DOHH2 (cell line): ENCODE measurements around the gene STX18.

ENCODE experiments used
- H3F3A ChIP-seq: fragments of 200-600 bp; sonication (generic), shearing (Covaris generic); 2 replicates; pipeline ENCODE4 v1.6.0; 2016; ENCODE audit warnings: antibody characterized with exemption, mild to moderate bottlenecking; ENCODE audit not compliant: control insufficient read depth, insufficient read depth
- H3K27ac ChIP-seq: fragments of 200-600 bp; sonication (generic); 2 replicates; pipeline ENCODE4 v1.5.1; 2014; ENCODE audit warnings: low read depth, mild to moderate bottlenecking, low read length, moderate library complexity
- H3K27me3 ChIP-seq: fragments of 200-600 bp; sonication (generic); 2 replicates; pipeline ENCODE4 v1.6.1; 2014; ENCODE audit warnings: mild to moderate bottlenecking, low read length, mixed read lengths; ENCODE audit not compliant: control insufficient read depth
- H3K36me3 ChIP-seq: fragments of 200-600 bp; sonication (generic); 2 replicates; pipeline ENCODE4 v1.6.1; 2014; ENCODE audit warnings: mild to moderate bottlenecking, low read length, moderate library complexity, mixed read lengths; ENCODE audit not compliant: control insufficient read depth
- H3K4me1 ChIP-seq: fragments of 200-600 bp; sonication (generic); 2 replicates; pipeline ENCODE4 v1.6.1; 2014; ENCODE audit warnings: mild to moderate bottlenecking, low read length, mixed read lengths; ENCODE audit not compliant: control insufficient read depth
- H3K4me2 ChIP-seq: fragments of 200-600 bp; sonication (generic); 2 replicates; pipeline ENCODE4 v1.6.0; 2014; ENCODE audit warnings: mild to moderate bottlenecking, low read length, moderate library complexity
- H3K4me3 ChIP-seq: fragments of 200-600 bp; sonication (generic); 2 replicates; pipeline ENCODE4 v1.5.1; 2014; ENCODE audit warnings: mild to moderate bottlenecking, low read length, mixed read lengths
- H3K79me2 ChIP-seq: fragments of 200-600 bp; sonication (generic); 2 replicates; pipeline ENCODE4 v1.6.1; 2014; ENCODE audit warnings: mild to moderate bottlenecking, low read length, mixed read lengths; ENCODE audit not compliant: control insufficient read depth
- H3K9me2 ChIP-seq: fragments of 200-600 bp; sonication (generic); replicated peaks from 2 replicates; pipeline ENCODE4 v1.6.1; 2014; ENCODE audit warnings: mild to moderate bottlenecking, low read length, mixed read lengths; ENCODE audit not compliant: control insufficient read depth
- H3K9me3 ChIP-seq: fragments of 200-600 bp; sonication (generic); 2 replicates; pipeline ENCODE4 v1.6.1; 2014; ENCODE audit warnings: antibody characterized with exemption, low read length, mixed read lengths; ENCODE audit not compliant: control insufficient read depth, insufficient read depth
- H4K20me1 ChIP-seq: fragments of 200-600 bp; sonication (generic); 2 replicates; pipeline ENCODE4 v1.6.0; 2014; ENCODE audit warnings: low read depth, mild to moderate bottlenecking, antibody characterized with exemption, low read length, moderate library complexity; ENCODE audit not compliant: control insufficient read depth, insufficient read depth
- CTCF ChIP-seq: fragments of 200-600 bp; sonication (generic); IDR thresholded peaks from one replicate; pipeline ENCODE4 v1.5.1; 2014; ENCODE audit warnings: antibody characterized with exemption, mild to moderate bottlenecking, low read depth, low read length; ENCODE audit not compliant: poor library complexity, severe bottlenecking
- EZH2phosphoT487 ChIP-seq: fragments of 200-600 bp; sonication (generic); IDR thresholded peaks from 2 replicates; pipeline ENCODE4 v1.6.1; 2017; ENCODE audit warnings: borderline replicate concordance, mild to moderate bottlenecking, antibody characterized with exemption, low read length, moderate library complexity, mixed read lengths

STX18 gene

GRCh38 chr4:4526401-4526800 is 15.4 kb downstream of the STX18 start:
- no peaks in the 10 kb centered on the region for H3K36me3 ChIP-seq
- H4K20me1 ChIP-seq, result peaks cover 9% of the 10 kb centered on the region
- H3F3A ChIP-seq, result no peaks in the 10 kb centered on the region
- no peak overlapping the region for H3K4me3 ChIP-seq
- H3K9me2 ChIP-seq, result no peaks in the 10 kb centered on the region
- H3K27ac ChIP-seq, result no peak overlapping the region
- TF ChIP-seq CTCF (no peak), EZH2phosphoT487 (no peak)
- no peaks in the 10 kb centered on the region for H3K27me3 ChIP-seq
- peaks cover 24% of the 10 kb centered on the region for H3K4me1 ChIP-seq
- peaks cover 69% of the 10 kb centered on the region for H3K79me2 ChIP-seq
- no peaks in the 10 kb centered on the region for H3K9me3 ChIP-seq
- no peak overlapping the region for H3K4me2 ChIP-seq

GRCh38 chr4:4524364-4524763 is 17.5 kb downstream of the STX18 start:
- H3K9me2 ChIP-seq, result no peaks in the 10 kb centered on the region
- H3K9me3 ChIP-seq, result no peaks in the 10 kb centered on the region
- no peaks in the 10 kb centered on the region for H3K36me3 ChIP-seq
- 0 out of 2 replicates have a peak overlapping the region, but pooled peaks have one; percentile 30 for H3K27ac ChIP-seq
- peak overlapping the region; percentile 58 for H3K4me2 ChIP-seq
- H3K4me3 ChIP-seq, result peak overlapping the region; percentile 43
- H3K27me3 ChIP-seq, result no peaks in the 10 kb centered on the region
- H3K79me2 ChIP-seq, result peaks cover 74% of the 10 kb centered on the region
- H4K20me1 ChIP-seq, result peaks cover 9% of the 10 kb centered on the region
- TF ChIP-seq CTCF, result peak; percentile 41
- no peak for TF ChIP-seq EZH2phosphoT487
- H3K4me1 ChIP-seq, result peaks cover 24% of the 10 kb centered on the region
- no peaks in the 10 kb centered on the region for H3F3A ChIP-seq

GRCh38 chr4:4521731-4522130 is 20.1 kb downstream of the STX18 start:
- TF ChIP-seq CTCF (no peak), EZH2phosphoT487 (no peak)
- Histone ChIP-seq H3K79me2 (peaks cover 83% of the 10 kb centered on the region), H3K27ac (no peak overlapping the region), H3K4me1 (peaks cover 27% of the 10 kb centered on the region), H3K27me3 (no peaks in the 10 kb centered on the region), H3F3A (no peaks in the 10 kb centered on the region), H3K9me3 (no peaks in the 10 kb centered on the region), H3K4me3 (no peak overlapping the region), H3K4me2 (no peak overlapping the region), H3K36me3 (no peaks in the 10 kb centered on the region), H4K20me1 (peaks cover 9% of the 10 kb centered on the region), H3K9me2 (no peaks in the 10 kb centered on the region)
